HG03066 (cell line): ENCODE measurements around the gene RHOG.
A peak's percentile ranks its signal among the peaks of the same experiment; 100 is the strongest.
"Not testable (repeated sequence)": the region's sequence is repeated elsewhere in the genome, so short reads cannot be mapped to it uniquely, and the experiment has no call there.

Experiments
- ATAC-seq: cut with Tn5 transposase; IDR thresholded peaks from one replicate; pipeline ENCODE4 v1.9.1; 2021; ENCODE audit warnings: low read depth; ENCODE audit not compliant: unreplicated experiment

RHOG gene

DNA sequence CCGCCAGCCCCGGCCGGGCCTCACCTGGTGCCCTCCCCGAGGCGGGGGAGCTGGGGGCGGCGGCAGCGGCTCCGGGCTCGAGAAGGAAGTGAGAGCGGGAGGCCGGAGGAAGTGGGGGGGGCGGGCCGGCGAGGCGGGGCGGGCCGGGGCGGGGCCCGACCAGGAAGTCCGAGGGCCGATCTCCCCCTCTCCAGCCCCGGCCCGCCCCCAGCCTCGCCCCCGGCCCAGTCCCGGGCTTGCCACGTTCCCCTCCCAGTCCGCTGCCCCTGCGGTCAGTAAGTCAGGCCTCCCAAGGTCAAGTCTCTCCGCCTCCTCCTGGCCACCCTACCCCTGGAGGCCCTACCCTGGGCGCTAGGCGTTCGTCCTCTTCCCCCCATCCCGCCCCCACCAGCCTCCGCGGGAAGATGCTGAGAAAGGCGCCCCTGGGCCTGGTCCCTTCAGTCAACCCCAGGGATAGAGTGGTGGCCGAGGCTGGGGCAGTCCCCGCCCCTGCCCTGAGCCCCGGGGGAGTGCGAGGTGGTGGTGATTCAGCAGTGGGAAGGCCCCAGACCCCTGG is at the start of gene RHOG:
Gene RHOG, minus strand, starts transcription at position 90 of the 556 bp plus-strand sequence. CDS start 12,821 bp downstream, outside the sequence.
- ATAC-seq, result peak; percentile 45

DNA sequence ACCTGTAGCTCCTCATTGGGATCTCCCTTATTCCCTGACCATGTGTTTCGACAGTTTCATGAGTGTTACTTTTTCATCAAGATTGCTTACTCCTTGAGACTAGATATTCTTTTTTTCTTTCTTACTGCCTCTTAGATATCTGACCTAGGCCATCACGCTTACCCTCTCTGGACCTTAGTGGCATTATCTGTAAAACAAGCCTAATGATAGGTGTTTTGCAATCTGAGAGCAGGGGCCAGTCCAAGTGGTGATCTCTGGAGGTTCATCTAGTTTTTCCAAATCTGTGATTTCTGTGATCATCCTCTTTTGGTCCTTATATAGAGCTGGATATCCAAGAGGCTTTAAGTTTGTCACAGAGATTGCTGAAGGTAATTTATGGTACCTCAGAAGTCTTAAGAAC is 49.3 kb upstream of the RHOG start:
- no peak for ATAC-seq

DNA sequence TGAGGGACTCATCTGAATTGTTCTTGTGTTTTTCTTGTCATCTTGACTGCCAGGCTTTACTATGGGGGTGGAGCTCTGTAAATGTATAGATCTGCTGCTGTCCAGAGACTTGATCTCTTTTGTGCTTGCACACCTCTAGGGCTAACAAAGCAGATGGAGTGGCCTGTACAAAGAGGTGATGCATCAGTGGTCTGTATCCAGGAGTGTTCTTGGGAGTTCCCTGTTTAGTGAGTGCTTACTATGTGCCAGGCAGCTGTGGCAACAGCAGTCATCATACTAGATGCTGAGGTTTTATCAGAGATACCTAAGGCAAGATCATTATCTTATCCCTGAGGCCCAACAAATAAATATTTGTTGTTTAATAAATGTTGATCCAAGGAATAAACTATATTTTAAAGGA is 48.1 kb upstream of the RHOG start:
- ATAC-seq, result no peak

DNA sequence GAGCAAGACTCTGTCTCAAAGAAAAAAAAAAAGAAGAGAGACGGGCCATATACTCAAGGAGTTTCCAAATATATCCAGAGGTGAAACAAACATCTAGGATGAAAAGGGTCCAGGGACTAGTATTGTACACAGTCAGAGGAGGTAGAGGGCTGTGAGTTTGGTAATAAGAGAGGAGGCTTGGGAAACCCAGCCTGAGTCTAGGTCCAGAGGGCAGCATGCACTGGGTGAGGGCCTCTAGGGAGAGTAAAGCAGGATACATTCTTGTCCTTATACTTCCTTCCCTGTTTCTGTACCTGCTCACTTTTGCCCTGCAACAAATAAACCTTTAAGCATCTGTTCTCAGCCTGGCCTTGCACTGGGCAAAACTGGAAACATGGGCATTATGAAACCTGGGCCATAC is 46.2 kb upstream of the RHOG start:
- no peak for ATAC-seq

DNA sequence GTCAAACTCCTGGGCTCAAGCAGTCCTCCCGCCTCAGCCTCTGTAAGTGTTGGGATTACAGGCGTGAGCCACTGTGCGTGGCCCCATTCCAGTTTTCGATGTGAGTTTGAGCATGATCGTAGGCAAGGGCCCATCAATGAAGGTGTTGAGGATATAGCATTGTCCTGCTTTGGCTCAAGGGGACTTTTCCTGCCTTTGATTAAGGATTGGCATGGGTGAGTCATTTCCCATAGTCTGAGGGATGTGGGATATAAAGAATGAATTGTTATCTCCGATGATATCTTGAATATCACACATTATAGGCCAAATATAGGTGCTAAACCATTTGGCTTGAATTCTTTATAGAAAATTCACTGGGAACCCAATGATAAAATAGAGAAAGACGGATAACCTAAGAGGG is 45.1 kb upstream of the RHOG start:
- no peak for ATAC-seq

DNA sequence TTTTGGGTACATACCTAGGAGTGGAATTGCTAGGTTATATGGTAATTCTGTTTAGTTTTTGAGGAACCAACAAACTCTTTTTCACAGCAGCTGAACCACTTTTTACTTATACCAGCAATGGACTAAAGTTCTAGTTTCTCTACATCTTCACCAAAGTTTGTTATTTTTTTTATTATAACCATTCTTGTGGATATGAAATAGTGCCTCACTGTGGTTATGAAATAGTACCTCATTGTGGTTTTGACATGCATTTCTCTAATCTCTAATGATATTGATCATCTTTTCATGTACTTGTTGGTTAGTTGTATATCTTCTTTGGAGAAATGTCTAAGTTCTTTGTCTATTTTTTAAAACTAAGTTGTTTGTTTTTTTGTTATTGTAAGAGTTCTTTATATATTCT is 41.9 kb upstream of the RHOG start:
- ATAC-seq, result no peak

DNA sequence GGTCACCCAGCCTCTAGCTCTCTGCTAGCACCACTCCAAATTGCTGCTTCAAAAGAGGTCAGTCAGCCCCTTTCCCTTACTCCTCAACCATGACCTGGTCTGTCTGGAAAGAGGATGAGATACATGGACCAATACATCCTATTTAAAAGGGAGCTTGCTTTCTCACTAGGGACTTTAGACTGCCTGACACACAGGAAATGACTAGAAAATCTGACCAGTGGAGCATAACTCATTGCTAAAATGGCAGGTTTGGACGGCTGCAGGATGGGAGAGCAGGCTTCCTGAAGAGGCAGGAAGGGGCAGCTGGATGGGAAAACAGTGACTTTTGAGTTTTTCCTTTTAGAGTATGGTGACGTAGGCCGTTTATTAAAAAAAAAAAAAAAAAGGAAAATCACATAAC is 40.0 kb upstream of the RHOG start:
- ATAC-seq, result peak; percentile 40

DNA sequence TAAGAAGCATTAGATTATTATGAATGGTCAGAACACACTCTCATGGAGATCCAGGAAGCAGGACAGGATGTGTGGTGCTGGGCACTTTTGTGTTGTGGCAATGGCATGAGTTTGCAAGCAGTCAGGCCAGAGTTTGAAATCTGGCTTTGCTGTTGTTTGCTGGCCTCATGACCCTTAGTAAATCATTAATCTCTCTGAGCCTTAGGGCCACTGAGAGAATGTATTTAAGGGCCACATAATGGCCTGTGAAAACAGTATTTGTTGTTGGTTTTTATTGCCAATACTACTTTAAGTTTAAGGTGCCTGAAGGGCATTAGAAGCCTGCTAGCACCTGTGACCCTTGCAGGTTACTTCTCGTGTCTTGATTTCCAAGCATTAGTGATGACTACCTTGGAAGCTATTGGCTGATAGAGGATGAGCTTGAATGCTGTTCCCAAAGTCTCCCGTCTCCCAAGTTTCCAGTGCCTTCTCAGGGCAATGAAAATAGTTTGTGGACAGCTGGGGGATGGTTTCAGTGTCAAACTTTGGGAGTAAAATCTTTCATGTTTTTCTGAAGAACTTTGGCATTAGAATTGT is 39.3 kb upstream of the RHOG start:
- peak; percentile 50 for ATAC-seq

DNA sequence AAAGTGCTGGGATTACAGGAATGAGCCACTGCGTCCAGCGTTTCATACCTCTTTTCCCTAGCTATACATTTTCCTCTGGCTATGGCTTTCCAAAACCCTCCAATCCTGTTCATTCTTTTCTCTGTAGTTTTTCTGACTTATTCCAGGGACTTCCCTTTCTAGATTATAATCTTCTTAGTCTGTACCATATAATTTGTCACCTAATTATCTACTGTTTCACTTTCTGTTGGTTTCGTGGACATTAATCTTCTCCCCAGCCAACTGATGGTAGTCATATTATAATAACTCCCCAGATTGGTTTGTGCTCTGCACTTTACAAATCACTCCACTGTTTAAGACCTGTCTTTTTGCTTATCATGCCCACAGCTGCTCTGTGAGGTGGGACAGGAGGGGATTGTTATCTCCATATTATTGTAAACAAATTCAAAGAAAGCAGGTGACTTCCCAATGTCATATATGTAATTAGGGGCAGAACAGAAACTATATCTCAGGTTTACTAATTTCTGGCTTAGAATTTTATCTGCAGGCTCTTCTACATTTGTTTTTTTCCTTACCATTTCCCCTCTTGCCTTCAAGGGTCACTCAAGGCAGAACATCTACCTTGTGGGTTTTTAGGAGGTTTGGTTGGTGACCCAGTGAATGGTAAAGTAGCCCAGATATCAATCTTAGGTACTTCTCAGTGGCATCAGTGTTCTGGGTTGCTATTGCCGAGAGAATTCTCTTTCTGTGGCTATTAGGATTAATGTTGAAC is 38.6 kb upstream of the RHOG start:
- ATAC-seq, result peak; percentile 30

DNA sequence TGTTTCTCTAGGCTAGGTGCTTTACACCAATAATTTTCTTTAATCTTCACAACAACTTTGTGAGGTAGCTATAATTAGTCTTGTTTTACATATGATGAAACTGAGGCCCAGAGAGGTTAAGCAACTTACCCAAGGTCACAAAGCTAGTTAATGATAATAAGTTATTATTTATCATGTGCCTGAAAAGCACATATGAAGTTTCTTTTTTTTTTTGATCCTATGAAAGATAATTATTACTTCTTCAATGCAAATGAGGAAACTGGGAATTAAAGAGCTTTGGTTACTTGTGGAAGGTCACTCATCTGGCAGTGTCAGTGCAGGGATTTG is 37.5 kb upstream of the RHOG start:
- ATAC-seq, result no peak

DNA sequence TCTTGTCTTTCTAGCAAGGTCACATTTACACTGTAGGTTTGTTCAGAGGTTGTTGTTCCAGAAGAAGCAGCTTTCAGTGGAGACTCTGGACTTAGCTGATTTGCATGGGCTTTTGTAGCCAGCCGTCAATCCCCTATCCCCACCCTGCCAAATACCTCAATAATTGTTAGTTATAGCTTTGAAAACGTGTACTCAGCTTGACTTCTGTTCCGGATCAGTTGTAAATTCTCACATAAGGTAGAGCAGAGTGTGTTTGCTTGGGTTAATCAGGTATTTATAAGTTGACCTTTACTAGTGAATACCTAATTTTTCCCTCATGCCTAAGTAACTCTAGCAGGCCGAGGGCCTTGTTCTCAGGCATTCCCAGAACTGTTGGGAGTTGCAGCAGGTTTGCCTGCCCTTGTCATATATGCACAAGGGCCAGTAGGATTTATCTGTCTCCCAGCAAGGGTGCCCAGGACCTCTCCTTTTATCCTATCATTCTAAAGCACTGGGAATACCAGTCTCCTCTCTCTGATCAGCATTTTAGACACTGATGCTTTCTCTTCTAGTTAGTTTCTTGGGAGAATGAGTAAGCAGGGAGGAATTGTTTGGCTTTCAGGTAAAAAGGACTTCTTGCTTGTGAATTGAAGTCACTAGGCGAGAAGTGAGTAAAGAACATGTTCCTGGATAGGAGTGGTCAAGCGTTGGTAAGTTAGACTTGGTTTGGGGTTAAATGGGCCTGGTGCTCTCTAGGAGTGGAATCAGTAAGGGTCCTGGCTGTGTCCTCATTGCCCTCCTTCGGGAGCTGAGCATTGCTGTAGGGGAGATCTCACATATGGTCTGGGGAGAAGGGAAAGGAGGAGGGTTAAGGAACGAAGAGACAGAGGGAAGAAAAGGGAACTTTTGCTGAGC is 36.9 kb upstream of the RHOG start:
- no peak for ATAC-seq

DNA sequence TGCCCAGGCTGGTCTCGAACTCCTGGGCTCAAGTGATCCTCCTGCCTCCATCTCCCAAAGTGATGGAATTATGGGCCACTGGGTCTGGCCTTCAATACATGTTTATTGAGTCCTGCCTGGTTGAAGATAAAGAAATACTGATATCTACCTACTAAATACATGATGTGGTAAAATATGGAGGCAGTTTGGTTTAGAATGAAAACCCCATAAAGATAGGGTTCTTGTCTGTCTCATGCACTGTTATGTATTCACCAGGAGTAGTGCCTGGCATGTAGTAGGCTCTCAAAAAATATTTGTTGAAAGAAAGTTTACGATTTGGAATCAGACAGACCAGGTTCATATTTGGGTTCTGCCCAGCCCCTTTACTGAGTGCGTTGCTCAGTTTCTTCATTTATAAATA is 35.9 kb upstream of the RHOG start:
- ATAC-seq, result no peak

DNA sequence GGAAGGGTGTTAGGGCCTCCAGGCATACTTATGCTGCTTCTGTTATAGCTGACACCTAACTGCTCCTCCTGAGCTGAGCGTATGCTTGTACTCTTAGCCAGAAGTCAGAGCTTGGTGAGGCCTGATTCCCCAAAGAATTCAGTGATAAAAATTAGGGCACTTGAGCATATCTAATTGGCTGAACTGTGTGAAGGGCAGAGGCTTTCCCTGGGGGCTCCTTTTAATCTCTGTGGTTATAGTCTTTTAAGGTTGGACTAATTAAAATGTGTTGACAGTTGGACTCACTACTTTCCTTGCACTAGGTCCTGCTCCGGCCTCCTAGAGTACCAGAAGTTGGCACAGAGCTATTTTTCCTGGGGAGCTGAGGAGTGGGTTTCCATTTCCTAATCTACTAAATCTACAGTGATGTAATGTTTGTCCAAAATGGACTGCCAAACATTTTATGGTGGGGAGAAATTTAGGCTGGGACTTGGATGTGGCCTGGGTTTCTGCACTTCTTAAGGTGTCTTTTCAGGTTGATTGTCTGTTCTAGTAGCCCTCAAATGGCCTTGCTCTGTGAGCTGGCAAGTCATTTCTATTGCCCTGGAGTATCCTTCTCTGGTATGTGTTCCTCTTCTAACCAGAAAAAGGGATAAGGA is 33.1 kb upstream of the RHOG start:
- ATAC-seq, result no peak

DNA sequence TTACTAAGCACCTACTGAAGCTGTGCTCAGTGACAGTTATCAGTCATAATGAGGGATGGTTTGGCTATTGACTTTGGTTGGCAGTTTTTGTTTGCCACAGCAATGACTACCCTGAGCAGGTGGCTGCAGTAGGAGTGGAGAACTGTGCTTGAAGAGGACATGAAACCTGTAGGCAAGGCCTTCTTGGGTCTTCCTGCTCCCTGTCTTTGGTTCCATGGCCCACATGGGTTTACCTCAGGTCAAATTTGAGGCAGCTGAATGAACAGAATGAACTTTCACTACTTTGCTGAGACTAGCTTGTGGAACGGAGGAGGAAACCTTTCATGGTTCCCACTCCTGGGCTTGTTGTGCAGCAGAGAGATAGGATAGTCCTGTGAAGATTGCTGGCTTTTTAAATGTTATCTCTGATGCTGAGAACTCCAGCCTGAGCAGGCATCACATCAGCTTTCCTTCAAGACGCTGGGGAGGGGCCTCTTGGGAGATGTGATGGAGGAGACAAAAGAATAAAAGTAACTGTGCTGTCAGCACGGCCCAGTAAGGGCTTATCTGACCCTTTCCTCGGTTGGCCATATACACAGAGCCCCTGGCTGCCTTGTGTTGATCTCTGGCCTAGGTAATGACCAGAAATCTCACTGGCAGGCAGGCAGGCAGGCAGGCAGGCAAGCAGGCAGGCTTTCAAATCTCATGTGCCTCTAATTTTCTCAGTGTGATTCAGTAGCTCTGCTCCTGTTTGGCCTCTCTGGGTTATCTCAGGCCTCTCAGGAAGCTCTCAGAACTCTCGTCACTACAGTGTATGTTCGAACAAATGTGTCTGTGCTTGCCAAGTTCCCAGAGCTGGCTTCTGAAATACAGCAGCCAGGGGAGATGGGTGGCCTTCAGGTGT is 26.7 kb upstream of the RHOG start:
- peak; percentile 55 for ATAC-seq

DNA sequence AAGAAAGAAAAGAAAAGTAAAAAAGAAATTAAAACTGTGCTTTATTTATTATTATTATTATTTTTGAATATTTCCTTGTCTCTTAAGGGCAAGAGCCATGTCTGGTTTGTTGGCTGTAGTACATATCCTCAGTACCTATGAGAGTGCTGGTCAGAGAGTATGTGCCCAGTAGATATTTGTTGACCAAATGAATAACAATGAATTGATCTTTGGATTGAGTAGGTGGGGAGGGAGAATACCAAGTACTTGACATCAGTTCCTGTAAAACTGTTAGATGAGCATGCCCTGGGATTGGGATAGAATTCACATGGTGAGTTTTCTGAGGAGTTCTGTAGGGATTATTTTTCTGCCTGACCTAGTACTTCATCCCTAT is 26.1 kb upstream of the RHOG start:
- no peak for ATAC-seq

DNA sequence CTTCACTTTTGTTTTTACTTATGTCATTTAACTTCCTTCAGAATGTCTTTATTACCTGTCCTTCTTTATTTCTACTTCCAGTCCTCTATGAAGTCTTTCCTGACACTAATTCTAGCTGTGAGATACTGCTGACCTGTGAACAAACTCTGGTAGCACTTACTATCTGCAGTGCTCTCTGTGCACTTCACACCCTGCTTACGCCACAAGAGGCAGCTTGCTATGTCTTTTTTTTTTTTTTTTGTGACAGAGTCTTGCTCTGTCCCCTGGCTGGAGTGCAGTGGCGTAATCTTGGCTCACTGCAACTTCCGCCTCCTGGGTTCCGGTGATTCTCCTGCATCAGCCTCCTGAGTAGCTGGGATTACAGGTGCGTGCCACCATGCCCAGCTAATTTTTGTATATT is 25.4 kb upstream of the RHOG start:
- peak; percentile 48 for ATAC-seq

DNA sequence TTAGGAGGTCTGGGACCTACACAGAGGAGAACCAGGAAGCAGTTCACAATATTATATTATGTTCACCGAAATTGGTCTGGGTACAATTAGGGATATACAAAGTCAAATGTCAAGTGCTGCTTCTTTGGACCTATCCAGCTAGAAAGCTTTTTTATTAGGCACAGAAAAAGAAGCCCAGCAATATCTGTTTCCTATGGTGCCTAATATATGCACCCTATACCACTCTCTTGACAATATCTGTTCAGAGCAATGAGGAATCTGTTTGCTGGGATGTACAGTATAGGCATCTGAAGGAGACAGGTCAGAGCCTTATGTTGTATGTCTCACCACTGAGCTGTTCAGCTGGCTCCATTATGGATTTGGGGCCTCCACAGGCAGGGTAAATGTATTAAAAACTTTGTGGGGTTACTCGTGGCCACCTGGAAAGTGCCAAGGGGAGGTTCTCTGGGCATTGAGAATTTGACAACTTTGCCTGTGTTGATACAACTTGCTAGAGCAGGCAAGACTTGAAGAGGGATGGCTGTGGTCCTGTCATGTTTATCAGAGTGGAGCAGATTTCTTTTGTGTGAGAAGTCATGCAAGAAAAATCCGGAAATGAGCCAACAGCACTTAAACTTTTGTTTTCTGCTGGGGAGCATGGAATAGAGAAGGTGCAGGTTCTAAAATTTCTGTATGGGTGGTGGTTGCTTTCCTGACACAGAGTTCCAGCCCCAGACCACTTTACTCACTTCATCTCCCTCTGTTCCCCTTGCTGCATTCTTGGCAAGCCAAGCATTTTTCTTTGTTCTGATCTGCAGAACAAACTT is 24.8 kb upstream of the RHOG start:
- ATAC-seq, result no peak

DNA sequence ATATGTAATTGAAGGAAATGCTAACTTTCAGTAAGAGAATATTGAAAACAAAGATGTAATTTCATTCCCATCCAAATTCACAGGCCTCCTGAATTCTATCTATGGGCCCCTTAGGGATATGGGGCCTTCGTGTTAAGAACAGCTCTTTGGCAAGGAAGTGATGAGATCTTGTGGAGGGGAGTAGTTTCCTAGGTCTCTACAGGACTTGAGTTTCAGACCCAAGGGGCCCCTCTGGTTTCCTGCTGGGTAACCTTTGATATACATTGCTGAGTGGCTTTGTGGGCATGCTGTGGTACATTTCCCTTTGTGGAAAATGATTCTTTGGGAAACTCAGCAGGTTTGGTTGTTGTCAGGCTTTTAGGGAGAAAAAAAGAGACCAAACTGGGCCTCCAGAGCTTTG is 20.9 kb upstream of the RHOG start:
- ATAC-seq, result no peak

DNA sequence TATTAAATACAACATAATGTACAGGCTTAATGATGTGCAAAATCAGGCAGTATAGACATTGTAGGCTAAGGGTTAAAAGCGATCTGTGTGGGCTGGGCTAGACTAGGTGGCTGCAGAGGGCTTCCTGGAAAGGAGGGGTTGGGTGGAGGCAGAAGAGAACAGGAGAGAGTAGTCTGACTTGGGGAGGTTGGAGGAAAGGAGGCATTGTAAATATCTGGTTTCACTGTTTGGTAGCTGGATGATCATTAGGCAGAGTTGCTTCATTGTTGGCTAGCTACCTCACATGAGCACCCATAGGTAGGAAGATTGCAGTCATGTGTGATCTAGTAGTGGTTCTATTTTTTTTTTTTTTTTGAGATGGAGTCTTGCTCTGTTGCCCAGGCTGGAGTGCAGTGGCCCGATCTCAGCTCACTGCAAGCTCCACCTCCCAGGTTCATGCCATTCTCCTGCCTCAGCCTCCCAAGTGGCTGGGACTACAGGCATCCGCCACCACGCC is 20.2 kb upstream of the RHOG start:
- ATAC-seq, result not testable (repeated sequence)
